Tibial nerve (tissue), 4 donors: ENCODE results near the gene RNF217. TPM values are rescaled to one million over a fixed set of nuclear protein-coding genes. Genes with fewer than 3 reads are reported as not detected.

Experiments
- DNase-seq, 2 donors: peaks; one replicate each; pipeline ENCODE4 v3.0.0-alpha.2; 2019; ENCODE audit warnings: low spot score in 2 of 2
- H3K27ac ChIP-seq, 4 donors: fragments of 200-600 bp; sonication (generic) in 3 of 4; one replicate each; pipeline ENCODE4 v1.5.1; 2017 to 2019; ENCODE audit warnings: mild to moderate bottlenecking in 1 of 4
- H3K27me3 ChIP-seq, 2 donors: fragments of 200-600 bp; sonication (generic) in 1 of 2; one replicate each; pipeline versions ENCODE4 v1.5.1 to v1.6.0; 2017 to 2019
- H3K36me3 ChIP-seq, 3 donors: fragments of 200-600 bp; sonication (generic); one replicate each; pipeline ENCODE4 v1.5.1; 2018 to 2019
- H3K4me1 ChIP-seq, 4 donors: fragments of 200-600 bp; sonication (generic) in 3 of 4; one replicate each; pipeline ENCODE4 v1.5.1; 2017 to 2019
- H3K4me3 ChIP-seq, 4 donors: fragments of 200-600 bp; sonication (generic) in 3 of 4; one replicate each; pipeline ENCODE4 v1.5.1; 2017 to 2019; ENCODE audit warnings: mild to moderate bottlenecking in 1 of 4, moderate library complexity in 1 of 4
- H3K9me3 ChIP-seq, 4 donors: fragments of 200-600 bp; sonication (generic) in 3 of 4; one replicate each; pipeline ENCODE4 v1.5.1; 2017 to 2019
- CTCF ChIP-seq, 5 experiments: fragments of 200-600 bp in 3 of 5; fragments of 450-650 bp in 2 of 5; sonication (generic) in 3 of 5; IDR thresholded peaks; one replicate each; pipeline ENCODE4 v1.5.1; 2016 to 2019; ENCODE audit warnings: antibody characterized with exemption in 5 of 5, mild to moderate bottlenecking in 3 of 5, moderate library complexity in 2 of 5
- EP300 ChIP-seq, 2 donors: sonication (generic); formaldehyde crosslinking; IDR thresholded peaks; one replicate each; pipeline ENCODE4 v1.6.1; 2017; ENCODE audit warnings: antibody characterized with exemption in 2 of 2, mild to moderate bottlenecking in 1 of 2
- POLR2A ChIP-seq, 2 donors: fragments of 450-650 bp; IDR thresholded peaks; one replicate each; pipeline ENCODE4 v1.6.1; 2017; ENCODE audit warnings: antibody characterized with exemption in 2 of 2, mild to moderate bottlenecking in 2 of 2, moderate library complexity in 2 of 2
- WGBS, 2 donors: methylation state at CpG; one replicate each; pipeline ENCODE4 v1.1.5; 2018; 5-methylcytosine and 5-hydroxymethylcytosine counted together
- total RNA-seq, 4 donors: library from RNA; depleted of rRNA; stranded (reverse); fragments of >200 nt; gene quantifications; one replicate each; pipeline ENCODE4 v1.1.0, GENCODE V29; 2016

The RNF217 gene
- total RNA-seq, 4 donors from 2014 or later, result 26.7 to 40.2 (median 35.5) TPM

- no peak overlapping the region for H3K27ac ChIP-seq
- no peaks in the 10 kb centered on the region for H3K27me3 ChIP-seq
- H3K4me3 ChIP-seq, result no peak overlapping the region
- H3K9me3 ChIP-seq, result peaks cover 0 to 6% (median under 1%) of the 10 kb centered on the region in 4 donors
- DNase-seq, result no peak
- no peak for TF ChIP-seq EP300 (IDR thresholded peaks at IDR 0.05)
- TF ChIP-seq POLR2A (IDR thresholded peaks at IDR 0.05), result no peak
- 91 to 93% methylated on average over 4 of the region's 4 CpGs for WGBS, 2 donors
- no peaks in the 10 kb centered on the region for H3K36me3 ChIP-seq
- no peaks in the 10 kb centered on the region for H3K4me1 ChIP-seq
Observed at GRCh38 chr6:125116710-125117109, 154.5 kb downstream of the RNF217 start.

DNA sequence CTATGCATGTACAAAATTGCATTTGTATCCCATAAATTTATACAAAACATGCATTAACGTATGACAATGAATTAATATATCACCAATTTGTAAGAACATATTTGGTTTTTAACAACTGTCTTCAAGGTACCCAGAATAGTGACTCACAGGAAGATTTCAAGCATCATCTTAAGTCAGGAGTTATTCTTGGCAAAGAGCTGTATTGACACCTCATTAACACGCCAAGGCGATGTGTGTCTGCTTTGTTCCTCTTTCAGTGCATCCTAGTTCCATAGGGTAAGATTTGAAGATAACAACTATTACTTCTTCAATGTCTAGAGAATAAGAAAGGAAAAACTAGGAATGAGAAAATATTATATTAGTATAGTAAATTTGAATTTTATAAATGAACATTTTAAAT lies 155.6 kb downstream of the RNF217 start:
- Histone ChIP-seq H3K36me3 (no peaks in the 10 kb centered on the region), H3K4me3 (no peak overlapping the region), H3K9me3 (no peaks in the 10 kb centered on the region), H3K27ac (no peak overlapping the region), H3K27me3 (no peaks in the 10 kb centered on the region), H3K4me1 (no peaks in the 10 kb centered on the region)
- TF ChIP-seq POLR2A (IDR thresholded peaks at IDR 0.05), result no peak
- no peak for TF ChIP-seq CTCF (IDR thresholded peaks at IDR 0.05)
- no peak for TF ChIP-seq EP300 (IDR thresholded peaks at IDR 0.05)
- WGBS, 2 donors, result 70 to 74% methylated on average over 3 of the region's 3 CpGs
- no peak for DNase-seq

- H3K36me3 ChIP-seq, result no peaks in the 10 kb centered on the region
- WGBS, 2 donors, result 72% methylated on average over 3 of the region's 3 CpGs
- no peak for TF ChIP-seq CTCF (IDR thresholded peaks at IDR 0.05)
- no peak for DNase-seq
- H3K4me1 ChIP-seq, result no peaks in the 10 kb centered on the region
- no peak overlapping the region for H3K27ac ChIP-seq
- H3K27me3 ChIP-seq, result no peaks in the 10 kb centered on the region
- H3K9me3 ChIP-seq, result no peaks in the 10 kb centered on the region
- H3K4me3 ChIP-seq, result no peak overlapping the region
Observed at GRCh38 chr6:125120054-125120590, 157.9 kb downstream of the RNF217 start.

GRCh38 chr6:125121894-125122293 lies 159.7 kb downstream of the RNF217 start:
- Histone ChIP-seq H3K4me1 (no peaks in the 10 kb centered on the region), H3K27ac (no peak overlapping the region), H3K27me3 (no peaks in the 10 kb centered on the region), H3K9me3 (no peaks in the 10 kb centered on the region), H3K4me3 (no peak overlapping the region), H3K36me3 (no peaks in the 10 kb centered on the region)
- TF ChIP-seq EP300 (IDR thresholded peaks at IDR 0.05) (no peak), POLR2A (IDR thresholded peaks at IDR 0.05) (no peak), CTCF (IDR thresholded peaks at IDR 0.05) (no peak)
- WGBS, 2 donors, result 77 to 92% methylated on average over 1 of the region's 1 CpG
- no peak for DNase-seq

DNA sequence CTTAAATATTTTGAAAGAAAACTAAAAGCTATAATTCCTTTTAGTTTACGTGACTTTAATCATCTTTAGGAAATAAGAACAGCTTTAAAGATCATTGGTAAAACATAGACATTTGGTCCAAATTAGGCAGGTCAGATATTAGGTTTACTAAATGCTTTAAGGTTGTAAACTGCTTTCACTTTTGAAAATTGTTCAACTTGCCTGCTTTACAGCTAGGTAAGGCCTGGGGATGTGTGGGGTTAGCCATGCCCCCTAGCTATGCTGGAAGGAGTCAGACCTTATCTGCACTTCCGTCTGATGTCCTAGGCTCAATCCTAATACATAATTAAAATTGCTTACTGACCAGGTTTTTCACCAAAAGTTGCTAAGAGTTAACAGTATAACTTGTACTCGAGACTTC lies 160.8 kb downstream of the RNF217 start:
- H3K4me1 ChIP-seq, result no peaks in the 10 kb centered on the region
- WGBS, 2 donors, result 82 to 83% methylated on average over 3 of the region's 3 CpGs
- no peaks in the 10 kb centered on the region for H3K27me3 ChIP-seq
- no peak for DNase-seq
- H3K36me3 ChIP-seq, result no peaks in the 10 kb centered on the region
- no peaks in the 10 kb centered on the region for H3K9me3 ChIP-seq
- H3K4me3 ChIP-seq, result no peak overlapping the region
- TF ChIP-seq EP300 (IDR thresholded peaks at IDR 0.05) (no peak), CTCF (IDR thresholded peaks at IDR 0.05) (no peak), POLR2A (IDR thresholded peaks at IDR 0.05) (no peak)
- H3K27ac ChIP-seq, result no peak overlapping the region
